ENCODE measurements around the gene ASPSCR1. TPM values are rescaled to one million over a fixed set of nuclear protein-coding genes. Genes with fewer than 3 reads are reported as not detected.

ASPSCR1 gene
- total and polyA plus RNA-seq, 2 of the 13 experiments (the other 11 are each of a cell fraction or from before 2014, with no cell fraction given): 274 to 314 TPM

- TF ChIP-seq, protein P1, sequence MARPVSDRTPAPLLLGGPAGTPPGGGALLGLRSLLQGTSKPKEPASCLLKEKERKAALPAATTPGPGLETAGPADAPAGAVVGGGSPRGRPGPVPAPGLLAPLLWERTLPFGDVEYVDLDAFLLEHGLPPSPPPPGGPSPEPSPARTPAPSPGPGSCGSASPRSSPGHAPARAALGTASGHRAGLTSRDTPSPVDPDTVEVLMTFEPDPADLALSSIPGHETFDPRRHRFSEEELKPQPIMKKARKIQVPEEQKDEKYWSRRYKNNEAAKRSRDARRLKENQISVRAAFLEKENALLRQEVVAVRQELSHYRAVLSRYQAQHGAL (CRISPR knock-in tag; IDR thresholded peaks at IDR 0.05; ENCODE audit: not compliant biosample characterization): peak; percentile 21
- 0 out of 2 replicates have a peak, but pooled peaks have one; percentile 16 for TF ChIP-seq NCOA5 (CRISPR knock-in tag; IDR thresholded peaks at IDR 0.05)
- TF ChIP-seq, protein P2, sequence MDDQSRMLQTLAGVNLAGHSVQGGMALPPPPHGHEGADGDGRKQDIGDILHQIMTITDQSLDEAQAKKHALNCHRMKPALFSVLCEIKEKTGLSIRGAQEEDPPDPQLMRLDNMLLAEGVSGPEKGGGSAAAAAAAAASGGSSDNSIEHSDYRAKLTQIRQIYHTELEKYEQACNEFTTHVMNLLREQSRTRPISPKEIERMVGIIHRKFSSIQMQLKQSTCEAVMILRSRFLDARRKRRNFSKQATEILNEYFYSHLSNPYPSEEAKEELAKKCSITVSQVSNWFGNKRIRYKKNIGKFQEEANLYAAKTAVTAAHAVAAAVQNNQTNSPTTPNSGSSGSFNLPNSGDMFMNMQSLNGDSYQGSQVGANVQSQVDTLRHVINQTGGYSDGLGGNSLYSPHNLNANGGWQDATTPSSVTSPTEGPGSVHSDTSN (CRISPR knock-in tag; IDR thresholded peaks at IDR 0.05; ENCODE audit: borderline replicate concordance): no peak
- no peak; the same call in 1 of the 2 replicates for TF ChIP-seq PCBP1 (IDR thresholded peaks at IDR 0.05; ENCODE audit: borderline replicate concordance, low read depth, low read length)
- no peak for TF ChIP-seq ATF6 (CRISPR knock-in tag; conservative IDR thresholded peaks at IDR 0.05)
- TF ChIP-seq ZFY (CRISPR knock-in tag; IDR thresholded peaks at IDR 0.05): 0 out of 2 replicates have a peak, but pooled peaks have one; percentile 56
- TF ChIP-seq ZNF30 (CRISPR knock-in tag; IDR thresholded peaks at IDR 0.05): no peak; the same call in 1 of the 2 replicates
- TF ChIP-seq SOX13 (IDR thresholded peaks at IDR 0.05): no peak
- no peak; a peak in 1 of 4 replicates for TF ChIP-seq SOX13 (CRISPR knock-in tag; conservative IDR thresholded peaks at IDR 0.05 in 1 of 2, IDR thresholded peaks at IDR 0.05 in 1 of 2)
- peak; percentile 62 for TF ChIP-seq JUND (CRISPR knock-in tag; IDR thresholded peaks at IDR 0.05)
- no peak for TF ChIP-seq ZNF367 (CRISPR knock-in tag; IDR thresholded peaks at IDR 0.05; ENCODE audit: borderline replicate concordance)
- TF ChIP-seq MIXL1 (CRISPR knock-in tag; IDR thresholded peaks at IDR 0.05): no peak
- TF ChIP-seq, protein P3, sequence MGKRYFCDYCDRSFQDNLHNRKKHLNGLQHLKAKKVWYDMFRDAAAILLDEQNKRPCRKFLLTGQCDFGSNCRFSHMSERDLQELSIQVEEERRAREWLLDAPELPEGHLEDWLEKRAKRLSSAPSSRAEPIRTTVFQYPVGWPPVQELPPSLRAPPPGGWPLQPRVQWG (CRISPR knock-in tag; IDR thresholded peaks at IDR 0.05; ENCODE audit: borderline replicate concordance, low read depth): no peak
- no peak for TF ChIP-seq TEAD3 (CRISPR knock-in tag; optimal IDR thresholded peaks at IDR 0.05; ENCODE audit: borderline replicate concordance)
- TF ChIP-seq HDAC1 (CRISPR knock-in tag; IDR thresholded peaks at IDR 0.05): 0 out of 2 replicates have a peak, but pooled peaks have one; percentile 43
- no peak; the same call in none of the 2 replicates for TF ChIP-seq THAP9 (CRISPR knock-in tag; IDR thresholded peaks at IDR 0.05; ENCODE audit: borderline replicate concordance)
- no peak for TF ChIP-seq YEATS2 (CRISPR knock-in tag; IDR thresholded peaks at IDR 0.05; ENCODE audit: borderline replicate concordance)
- no peak for TF ChIP-seq GTF2F1 (IDR thresholded peaks at IDR 0.05; ENCODE audit: low read length)
- 0 out of 2 replicates have a peak, but pooled peaks have one; percentile 35 for TF ChIP-seq ZNF224 (CRISPR knock-in tag; IDR thresholded peaks at IDR 0.05)
- TF ChIP-seq SP4 (CRISPR knock-in tag; IDR thresholded peaks at IDR 0.05): peak; percentile 27
- TF ChIP-seq KMT2A (CRISPR knock-in tag; IDR thresholded peaks at IDR 0.05): peak; percentile 22; the same call in 1 of the 2 replicates
- TF ChIP-seq SALL1 (CRISPR knock-in tag; IDR thresholded peaks at IDR 0.05): peak; percentile 70
These were observed 16.5 kb downstream of the ASPSCR1 start (continued) for GRCh38 chr17:81993729-81994592.
